ENCODE results near the gene INSYN1. TPM values are rescaled to one million over a fixed set of nuclear protein-coding genes. Genes with fewer than 3 reads are reported as not detected.

Gene INSYN1
- total and polyA plus RNA-seq, 2 experiments from 2014 or later, result 0.18 to 14.2 TPM

- ATAC-seq (no peak), DNase-seq (ENCODE audit: low spot score) (no peak)
- Mint-ChIP-seq H3K36me3 (ENCODE audit: low read depth) (no peaks in the 10 kb centered on the region; the same call in 2 of the 3 replicates), H3K4me3 (no peak overlapping the region), H3K27me3 (ENCODE audit: insufficient read depth, low read depth, poor library complexity) (peaks cover 13% of the 10 kb centered on the region), H3K27ac (no peak overlapping the region), H3K4me1 (peaks cover 24% of the 10 kb centered on the region), H3K9me3 (no peaks in the 10 kb centered on the region)
- Histone ChIP-seq H3K4me3 (no peak overlapping the region), H3F3A (replicated peaks; ENCODE audit: low read depth) (no peaks in the 10 kb centered on the region; the same call in 1 of the 2 replicates), H3K27me3 (ENCODE audit: insufficient read depth) (peaks cover 16% of the 10 kb centered on the region), H3K4me1 (ENCODE audit: insufficient read depth) (peaks cover 23% of the 10 kb centered on the region), H4K20me1 (replicated peaks; ENCODE audit: insufficient read depth) (no peaks in the 10 kb centered on the region), H2AFZ (no peak overlapping the region), H3K9me2 (ENCODE audit: insufficient read depth) (no peaks in the 10 kb centered on the region), H3K36me3 (ENCODE audit: insufficient read depth) (no peaks in the 10 kb centered on the region), H3K4me2 (no peak overlapping the region), H3K27ac (ENCODE audit: low read depth) (no peak overlapping the region), H3K79me2 (replicated peaks; ENCODE audit: insufficient read depth) (no peaks in the 10 kb centered on the region)
- TF ChIP-seq STAT1 (IDR thresholded peaks at IDR 0.05; ENCODE audit: unreplicated experiment), result no peak
- TF ChIP-seq NANOG (IDR thresholded peaks at IDR 0.05; ENCODE audit: borderline replicate concordance), result no peak
- TF ChIP-seq REST (IDR thresholded peaks at IDR 0.05; ENCODE audit: unreplicated experiment), result no peak
Observed at GRCh38 chr15:73755481-73755880, 2.3 kb upstream of the INSYN1 start.

GRCh38 chr15:73754461-73754860 is 1.3 kb upstream of the INSYN1 start:
- Histone ChIP-seq H3K9me2 (ENCODE audit: insufficient read depth) (no peaks in the 10 kb centered on the region), H3K79me2 (replicated peaks; ENCODE audit: insufficient read depth) (no peaks in the 10 kb centered on the region), H3F3A (replicated peaks; ENCODE audit: low read depth) (no peaks in the 10 kb centered on the region; the same call in 1 of the 2 replicates), H3K4me2 (peak overlapping the region; percentile 91), H3K36me3 (ENCODE audit: insufficient read depth) (no peaks in the 10 kb centered on the region), H3K27ac (ENCODE audit: low read depth) (no peak overlapping the region), H3K4me3 (peak overlapping the region; percentile 60), H2AFZ (peak overlapping the region; percentile 90; the same call in 1 of the 2 replicates), H4K20me1 (replicated peaks; ENCODE audit: insufficient read depth) (no peaks in the 10 kb centered on the region), H3K27me3 (ENCODE audit: insufficient read depth) (peaks cover 17% of the 10 kb centered on the region), H3K4me1 (ENCODE audit: insufficient read depth) (peaks cover 23% of the 10 kb centered on the region)
- peaks cover 24% of the 10 kb centered on the region for H3K4me1 Mint-ChIP-seq
- ATAC-seq, result no peak
- no peak for DNase-seq (ENCODE audit: low spot score)
- peak overlapping the region; percentile 71; the same call in 1 of the 3 replicates for H3K4me3 Mint-ChIP-seq
- no peaks in the 10 kb centered on the region for H3K9me3 Mint-ChIP-seq
- peaks cover 18% of the 10 kb centered on the region for H3K27me3 Mint-ChIP-seq (ENCODE audit: insufficient read depth, low read depth, poor library complexity)
- H3K36me3 Mint-ChIP-seq (ENCODE audit: low read depth), result no peaks in the 10 kb centered on the region; the same call in 2 of the 3 replicates
- H3K27ac Mint-ChIP-seq, result no peak overlapping the region
- TF ChIP-seq REST (IDR thresholded peaks at IDR 0.05; ENCODE audit: unreplicated experiment), result no peak
- no peak for TF ChIP-seq ZNF462 (CRISPR knock-in tag; IDR thresholded peaks at IDR 0.05)
- TF ChIP-seq ZNF114 (CRISPR knock-in tag; IDR thresholded peaks at IDR 0.05), result no peak
- no peak for TF ChIP-seq ZNF331 (CRISPR knock-in tag; IDR thresholded peaks at IDR 0.05; ENCODE audit: low read depth)
